Neural crest cell (in vitro differentiated cells): Measurements from ENCODE around the gene POLN. TPM values are rescaled to one million over a fixed set of nuclear protein-coding genes. Genes with fewer than 3 reads are reported as not detected.

Experiments used
- DNase-seq: peaks from one replicate; pipeline ENCODE4 v3.0.0; 2021; ENCODE audit warnings: low read depth, mixed read lengths, low spot score
- H3K27ac Mint-ChIP-seq: one replicate; pipeline ENCODE4 v1.8.0; 2021; ENCODE audit warnings: mild to moderate bottlenecking, mixed read lengths; ENCODE audit not compliant: unreplicated experiment
- H3K27me3 Mint-ChIP-seq: 2 replicates; pipeline ENCODE4 v1.8.0; 2021; ENCODE audit warnings: low read depth, mild to moderate bottlenecking, mixed read lengths
- H3K36me3 Mint-ChIP-seq: 2 replicates; pipeline ENCODE4 v1.8.0; 2021; ENCODE audit warnings: low read depth, mild to moderate bottlenecking, mixed read lengths
- H3K4me1 Mint-ChIP-seq: 2 replicates; pipeline ENCODE4 v1.8.0; 2021; ENCODE audit warnings: mixed read lengths
- H3K4me3 Mint-ChIP-seq: one replicate; pipeline ENCODE4 v1.8.0; 2021; ENCODE audit warnings: mild to moderate bottlenecking, mixed read lengths
- H3K9me3 Mint-ChIP-seq: 2 replicates; pipeline ENCODE4 v1.8.0; 2021; ENCODE audit warnings: mixed read lengths
- CTCF ChIP-seq: fragments of 200-600 bp; sonication (generic); conservative IDR thresholded peaks from 2 replicates; pipeline ENCODE4 v1.5.0; 2021; ENCODE audit warnings: antibody characterized with exemption, mild to moderate bottlenecking
- total RNA-seq: library from RNA; stranded (reverse); gene quantifications from 2 replicates; pipeline ENCODE4 v1.2.1, GENCODE V29; 2021

The POLN gene
- total RNA-seq, 1 donor from 2014 or later, result 5.6 TPM

- Mint-ChIP-seq H3K9me3 (no peaks in the 10 kb centered on the region), H3K27me3 (peaks cover 24% of the 10 kb centered on the region), H3K4me1 (no peaks in the 10 kb centered on the region), H3K27ac (no peak overlapping the region), H3K36me3 (no peaks in the 10 kb centered on the region), H3K4me3 (peak overlapping the region; percentile 87)
- TF ChIP-seq CTCF, result no peak
- no peak for DNase-seq
Observed at GRCh38 chr4:2043396-2044118, 198.4 kb downstream of the POLN start.

- no peaks in the 10 kb centered on the region for H3K9me3 Mint-ChIP-seq
- H3K4me3 Mint-ChIP-seq, result peak overlapping the region; percentile 87
- H3K27ac Mint-ChIP-seq, result no peak overlapping the region
- no peaks in the 10 kb centered on the region for H3K36me3 Mint-ChIP-seq
- no peak for TF ChIP-seq CTCF
- no peaks in the 10 kb centered on the region for H3K4me1 Mint-ChIP-seq
- H3K27me3 Mint-ChIP-seq, result peaks cover 27% of the 10 kb centered on the region
- no peak for DNase-seq
Observed at GRCh38 chr4:2042947-2043395, 198.9 kb downstream of the POLN start.

- no peak for DNase-seq
- TF ChIP-seq CTCF, result no peak
- Mint-ChIP-seq H3K4me3 (peak overlapping the region; percentile 88), H3K27me3 (peaks cover 27% of the 10 kb centered on the region), H3K9me3 (no peaks in the 10 kb centered on the region), H3K36me3 (no peaks in the 10 kb centered on the region), H3K27ac (no peak overlapping the region), H3K4me1 (no peaks in the 10 kb centered on the region)
Observed at GRCh38 chr4:2042204-2042946, 199.5 kb downstream of the POLN start.

- DNase-seq, result peak; percentile 93
- Mint-ChIP-seq H3K36me3 (no peaks in the 10 kb centered on the region), H3K9me3 (no peaks in the 10 kb centered on the region), H3K27ac (no peak overlapping the region), H3K27me3 (peaks cover 29% of the 10 kb centered on the region), H3K4me3 (peak overlapping the region; percentile 88), H3K4me1 (no peaks in the 10 kb centered on the region)
- no peak for TF ChIP-seq CTCF
Observed at GRCh38 chr4:2041239-2042130, 200.4 kb downstream of the POLN start.
